ELR (cell line): ENCODE results near the gene SERHL2.
"Not testable (repeated sequence)": the region's sequence is repeated elsewhere in the genome, so short reads cannot be mapped to it uniquely, and the experiment has no call there.

Experiments
- DNase-seq: peaks from one replicate; pipeline ENCODE4 v3.0.0-alpha.2; 2015; ENCODE audit warnings: low read depth

SERHL2 gene

DNA sequence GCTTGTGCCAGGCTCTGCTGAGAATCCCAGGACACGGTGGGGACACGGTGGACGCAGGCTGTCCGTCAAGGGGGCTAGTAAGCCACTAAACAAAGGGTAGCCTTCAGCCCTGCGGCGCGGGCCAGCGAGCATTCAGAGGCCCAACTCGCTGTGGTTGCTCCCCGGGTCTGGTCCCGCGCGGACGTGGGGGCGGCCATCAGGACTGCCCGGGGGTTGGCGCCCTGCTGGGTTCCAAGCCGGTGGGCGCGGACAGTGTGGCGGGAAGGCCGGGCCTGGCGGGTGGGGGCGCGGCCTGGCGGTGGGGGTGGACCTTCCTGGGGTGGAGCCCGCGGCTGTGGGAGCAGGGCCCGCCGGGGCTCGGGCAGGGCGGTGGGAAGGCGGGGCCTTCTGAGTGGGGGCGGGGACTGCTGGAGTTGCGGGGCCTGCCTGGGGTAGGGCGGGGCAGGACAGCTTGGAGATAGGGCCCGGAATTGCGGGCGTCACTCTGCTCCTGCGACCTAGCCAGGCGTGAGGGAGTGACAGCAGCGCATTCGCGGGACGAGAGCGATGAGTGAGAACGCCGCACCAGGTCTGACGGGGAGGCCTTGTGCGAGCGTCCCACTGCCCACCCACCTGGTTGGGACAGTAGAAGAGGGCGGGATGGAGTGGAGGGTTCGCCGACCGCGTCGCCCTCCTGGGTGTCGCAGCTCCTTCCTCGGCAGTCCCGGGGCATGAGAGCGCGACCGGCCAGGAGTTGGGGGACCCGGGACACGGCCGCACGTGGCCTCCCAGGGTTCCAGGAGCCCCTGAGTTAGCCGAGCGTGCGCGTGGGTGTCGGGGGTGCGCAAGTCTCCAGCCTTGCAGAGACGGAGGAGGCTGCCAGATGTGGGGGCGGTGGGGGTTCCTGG lies at the start of gene SERHL2:
TSS of gene SERHL2 (plus strand) at position 482 of the 887 bp plus-strand sequence. CDS start at position 547, 65 bp downstream.
- peak; percentile 82 for DNase-seq

DNA sequence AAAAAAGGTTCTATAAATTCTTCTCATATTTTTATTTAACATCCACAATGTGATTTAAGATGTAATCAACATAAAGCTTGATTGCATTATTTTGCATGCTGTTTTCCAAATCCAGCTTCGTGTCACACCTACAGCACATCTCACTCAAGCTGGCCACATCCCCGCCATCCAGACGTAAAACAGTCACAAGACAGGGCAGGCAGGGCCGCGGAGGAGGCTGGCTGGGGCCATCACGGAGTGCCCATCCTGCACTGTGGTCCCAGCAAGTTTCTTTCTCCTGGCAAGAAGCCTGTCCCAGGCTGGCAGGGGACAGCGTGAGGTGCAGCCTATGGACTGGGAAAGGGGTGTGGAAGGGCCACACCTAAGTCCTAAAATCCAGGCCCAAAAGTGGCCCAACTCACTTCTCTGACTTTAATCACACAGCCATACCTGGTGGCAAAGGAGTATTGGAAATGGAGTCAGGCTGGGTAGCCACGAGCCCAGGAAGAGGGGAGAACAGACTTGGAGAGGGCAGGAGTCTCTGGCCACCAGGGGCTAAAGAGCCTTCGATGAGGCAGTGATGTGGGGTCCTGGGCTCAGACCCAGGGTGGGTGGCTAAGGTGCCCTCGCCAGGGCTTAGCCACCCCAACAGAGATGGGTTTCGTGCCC lies 45.3 kb upstream of the SERHL2 start:
- not testable (repeated sequence) for DNase-seq

GRCh38 chr22:42508975-42509364 lies 44.8 kb upstream of the SERHL2 start:
- not testable (repeated sequence) for DNase-seq

DNA sequence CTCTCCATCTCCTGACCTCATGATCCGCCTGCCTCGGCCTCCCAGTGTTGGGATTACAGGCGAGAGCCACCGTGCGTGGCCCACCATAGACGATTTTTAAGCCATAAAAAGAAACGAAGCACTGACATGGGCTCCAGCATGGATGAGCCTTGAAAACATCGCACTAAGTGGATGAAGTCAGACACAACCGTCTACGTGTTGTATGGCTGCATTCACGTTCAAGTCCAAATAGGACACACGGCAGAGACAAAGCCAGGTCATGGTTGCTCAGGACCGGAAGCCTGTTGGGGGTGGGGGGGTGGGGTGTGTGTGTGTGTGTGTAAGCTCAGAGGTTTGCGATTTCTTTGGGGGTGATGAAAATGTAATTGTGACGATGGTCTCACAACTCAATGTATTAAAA lies 44.2 kb upstream of the SERHL2 start:
- no peak for DNase-seq

GRCh38 chr22:42511401-42511891 lies 42.3 kb upstream of the SERHL2 start:
- no peak for DNase-seq

DNA sequence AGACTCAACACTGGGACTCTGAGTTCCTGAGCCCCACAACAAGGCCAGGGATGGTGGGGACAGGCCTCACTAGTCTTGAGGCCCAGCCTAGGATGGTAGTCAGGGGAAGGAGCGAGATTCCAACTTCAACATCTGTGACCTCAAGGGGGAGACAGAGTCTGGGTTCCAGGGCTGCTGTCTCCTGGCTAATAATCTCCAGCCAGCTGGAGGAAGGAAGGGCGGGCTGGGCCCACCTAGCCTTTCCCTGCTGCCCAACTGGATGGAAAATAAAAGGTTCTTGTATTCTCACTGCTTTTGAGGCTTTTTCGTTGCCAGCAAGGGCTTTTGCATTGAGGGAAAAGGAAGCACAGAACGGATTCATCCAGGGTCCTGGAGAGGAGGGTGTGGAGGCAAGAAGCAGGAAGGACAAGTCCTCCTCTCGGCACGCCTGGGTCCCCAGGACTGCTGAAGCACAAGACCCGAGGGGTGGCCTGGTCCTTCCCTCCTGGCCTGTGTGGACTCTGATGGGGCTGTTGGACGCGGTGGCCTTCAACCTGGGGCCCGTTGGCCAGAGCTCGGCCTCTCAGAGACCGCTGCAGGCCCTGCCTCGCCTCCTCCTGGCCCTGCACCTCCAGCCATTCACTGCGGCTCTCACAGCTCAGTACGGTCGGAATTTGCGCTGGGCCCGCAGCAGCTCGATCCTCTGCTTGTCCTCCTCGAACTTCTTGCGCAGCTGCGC lies 41.3 kb upstream of the SERHL2 start:
- DNase-seq, result peak; percentile 49

DNA sequence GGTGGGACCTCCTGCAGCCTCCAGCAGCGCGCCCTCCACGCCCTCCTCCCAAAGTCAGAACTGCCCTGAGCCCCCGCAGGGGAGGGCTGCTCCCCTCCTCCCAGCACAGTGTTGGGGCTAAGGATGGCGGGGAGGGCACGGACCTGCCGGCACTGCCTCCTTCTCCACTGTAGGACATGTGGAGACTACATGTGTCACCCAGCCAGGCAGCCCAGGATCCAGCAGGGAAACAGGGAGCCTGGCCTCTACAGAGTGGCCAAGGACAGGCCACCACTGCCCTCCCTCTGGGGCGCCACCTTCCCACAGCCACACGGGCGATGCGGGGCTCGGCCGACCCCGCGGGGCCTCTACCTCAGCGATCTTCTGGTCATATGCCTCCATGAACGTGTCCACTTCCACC lies 39.4 kb upstream of the SERHL2 start:
- DNase-seq, result not testable (repeated sequence)

GRCh38 chr22:42515304-42515703 lies 38.5 kb upstream of the SERHL2 start:
- DNase-seq, result not testable (repeated sequence)

GRCh38 chr22:42515896-42516295 lies 37.9 kb upstream of the SERHL2 start:
- no peak for DNase-seq

- DNase-seq, result not testable (repeated sequence)
Observed at GRCh38 chr22:42517103-42517502, 36.7 kb upstream of the SERHL2 start.

DNA sequence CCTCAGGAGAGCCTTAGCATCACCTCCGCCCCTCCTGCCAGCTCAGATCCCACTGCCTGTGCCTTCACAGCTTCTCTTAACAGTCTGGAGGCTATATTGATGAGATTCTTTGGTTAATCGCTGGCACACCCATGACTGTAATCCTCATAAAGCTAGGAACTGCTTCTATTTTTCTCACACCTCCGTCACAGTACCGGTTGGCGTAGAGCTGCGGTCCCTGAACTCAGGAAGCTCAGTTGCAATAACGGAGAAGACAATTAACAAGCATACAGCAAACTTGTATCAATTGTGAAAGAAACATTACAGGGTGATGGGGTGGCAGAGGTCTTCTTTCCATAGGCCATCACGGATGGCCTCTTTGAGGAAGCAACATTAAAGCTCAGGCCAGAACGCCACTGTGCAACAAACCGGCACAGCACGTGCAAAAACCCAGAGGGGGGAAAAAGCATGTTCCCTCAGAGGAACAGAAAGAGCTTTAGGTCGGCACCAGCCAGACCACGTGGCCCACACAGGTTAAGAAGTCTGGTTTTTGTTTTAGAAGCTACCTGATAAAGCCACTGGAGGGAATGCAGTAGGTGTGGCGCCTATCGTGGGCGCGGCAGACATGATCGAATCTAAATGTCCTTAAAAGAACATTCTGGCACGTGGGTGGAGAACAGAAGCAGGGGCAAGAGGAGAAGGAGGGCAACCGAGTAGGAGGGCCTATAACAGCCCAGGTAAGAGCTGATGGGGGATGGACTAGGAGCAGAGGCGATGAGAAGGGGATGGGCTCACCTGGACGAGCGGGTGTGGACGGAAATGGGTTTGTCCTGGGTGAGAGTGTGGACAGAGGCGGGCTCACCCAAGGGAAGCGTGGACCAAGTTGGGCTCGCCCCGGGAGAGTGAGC lies 34.9 kb upstream of the SERHL2 start:
- DNase-seq, result not testable (repeated sequence)

DNA sequence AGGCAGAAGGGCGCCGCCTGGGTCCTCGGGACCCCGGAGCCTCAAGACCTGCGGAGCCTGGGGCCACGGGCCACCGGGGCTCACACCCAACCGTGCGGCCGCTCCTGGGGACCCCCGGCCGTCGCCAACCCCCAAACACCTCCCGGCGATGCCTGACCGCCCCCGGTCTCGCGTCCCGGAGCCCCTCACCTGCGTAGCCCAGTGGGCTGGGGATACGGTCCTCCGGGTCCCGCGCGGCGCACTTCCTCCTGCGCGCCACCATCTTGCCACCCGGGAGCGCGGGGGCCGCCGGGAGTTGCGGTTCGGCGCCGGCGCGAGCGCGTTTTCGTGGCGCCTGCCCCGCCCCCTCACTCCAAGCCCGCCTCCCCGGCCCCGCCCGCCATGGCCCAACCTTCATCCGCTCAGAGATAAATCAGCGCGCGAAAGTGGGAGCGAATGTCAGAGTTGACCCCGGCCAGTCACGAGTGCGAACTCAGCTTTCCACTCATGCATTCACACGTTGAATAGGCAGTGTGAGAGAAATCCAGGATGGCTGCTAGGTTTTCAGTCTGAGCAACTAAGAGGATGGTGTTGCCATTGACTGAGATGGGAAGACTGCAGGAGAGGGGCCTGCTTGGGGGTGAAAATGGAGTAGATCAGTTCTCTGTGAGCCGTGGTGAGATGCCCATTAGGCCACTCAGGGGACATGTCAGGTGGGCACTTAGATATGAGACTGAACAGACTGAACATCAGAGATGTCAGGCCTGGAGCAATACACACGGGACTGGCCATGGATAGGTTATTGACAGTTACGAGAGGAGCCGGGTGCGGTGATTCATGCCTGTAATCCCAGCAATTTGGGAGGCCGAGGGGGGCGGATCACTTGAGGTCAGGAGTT lies 34.0 kb upstream of the SERHL2 start, which contains the start of gene RRP7A:
TSS of gene RRP7A (minus strand) at position 272 of the 877 bp plus-strand sequence. CDS start at position 262, 10 bp downstream.
- peak; percentile 77 for DNase-seq

DNA sequence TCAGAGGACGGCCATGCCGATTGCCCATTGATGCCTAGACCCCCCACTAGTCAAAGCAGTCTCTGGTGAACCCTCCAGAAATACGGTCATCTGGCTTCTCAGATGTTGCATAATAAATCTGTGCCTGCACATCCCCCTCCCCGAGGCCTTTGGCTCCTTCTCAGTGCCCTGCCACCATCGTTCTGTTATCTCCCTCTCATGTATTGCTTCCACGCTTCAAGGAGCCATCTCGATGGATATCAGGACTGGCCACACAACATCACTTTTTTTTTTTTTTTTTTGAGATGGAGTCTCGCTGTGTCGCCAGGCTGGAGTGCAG lies 32.6 kb upstream of the SERHL2 start:
- DNase-seq, result no peak

- DNase-seq, result no peak
Observed at GRCh38 chr22:42522546-42522945, 31.2 kb upstream of the SERHL2 start.

GRCh38 chr22:42528591-42529307 lies 25.0 kb upstream of the SERHL2 start:
- DNase-seq, result no peak

- DNase-seq, result not testable (repeated sequence)
Observed at GRCh38 chr22:42529435-42529834, 24.3 kb upstream of the SERHL2 start.

DNA sequence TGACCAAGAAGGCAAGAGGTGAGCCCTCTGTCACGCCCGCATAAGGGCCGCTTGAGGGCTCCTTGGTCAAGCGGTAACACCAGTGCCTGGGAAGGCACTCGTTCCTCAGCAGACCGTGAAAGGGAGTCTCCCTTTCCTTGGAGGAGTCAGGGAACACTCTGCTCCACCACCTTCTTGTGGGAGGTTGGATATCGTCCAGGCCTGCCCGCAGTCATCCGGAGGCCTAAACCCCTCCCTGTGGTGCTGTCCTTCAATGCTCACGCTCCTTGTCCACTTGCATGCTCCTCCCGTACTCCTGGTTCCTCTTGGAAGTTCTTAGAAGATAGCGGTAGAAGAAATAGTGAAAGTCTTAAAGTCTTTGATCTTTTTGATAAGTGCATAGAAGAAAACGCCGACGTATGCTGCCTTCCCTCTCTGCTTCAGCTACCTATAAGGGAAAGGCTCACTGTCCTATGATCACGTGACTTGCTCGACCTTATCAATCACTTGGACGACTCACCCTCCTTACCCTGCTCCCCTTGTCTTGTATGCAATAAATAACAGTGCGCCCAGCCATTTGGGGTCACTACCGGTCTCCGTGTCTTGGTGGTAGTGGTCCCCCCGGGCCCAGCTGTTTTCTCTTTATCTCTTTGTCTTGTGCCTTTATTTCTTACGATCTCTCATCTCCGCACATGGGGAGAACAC lies 22.2 kb upstream of the SERHL2 start:
- DNase-seq, result not testable (repeated sequence)

DNA sequence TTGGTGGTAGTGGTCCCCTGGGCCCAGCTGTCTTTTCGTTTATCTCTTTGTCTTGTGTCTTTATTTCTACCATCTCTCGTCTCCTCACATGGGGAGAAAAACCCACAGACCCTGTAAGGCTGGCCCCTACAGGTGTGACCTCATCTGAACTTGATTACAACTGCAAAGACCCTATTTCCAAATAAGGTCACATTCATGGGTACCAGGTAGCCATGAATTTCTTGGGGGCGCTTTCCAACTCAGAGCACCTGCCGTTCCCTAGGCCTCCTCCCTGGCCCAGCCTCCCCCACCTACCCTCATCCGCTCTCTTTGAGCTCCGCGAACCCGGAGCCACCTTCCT lies 20.1 kb upstream of the SERHL2 start:
- no peak for DNase-seq

DNA sequence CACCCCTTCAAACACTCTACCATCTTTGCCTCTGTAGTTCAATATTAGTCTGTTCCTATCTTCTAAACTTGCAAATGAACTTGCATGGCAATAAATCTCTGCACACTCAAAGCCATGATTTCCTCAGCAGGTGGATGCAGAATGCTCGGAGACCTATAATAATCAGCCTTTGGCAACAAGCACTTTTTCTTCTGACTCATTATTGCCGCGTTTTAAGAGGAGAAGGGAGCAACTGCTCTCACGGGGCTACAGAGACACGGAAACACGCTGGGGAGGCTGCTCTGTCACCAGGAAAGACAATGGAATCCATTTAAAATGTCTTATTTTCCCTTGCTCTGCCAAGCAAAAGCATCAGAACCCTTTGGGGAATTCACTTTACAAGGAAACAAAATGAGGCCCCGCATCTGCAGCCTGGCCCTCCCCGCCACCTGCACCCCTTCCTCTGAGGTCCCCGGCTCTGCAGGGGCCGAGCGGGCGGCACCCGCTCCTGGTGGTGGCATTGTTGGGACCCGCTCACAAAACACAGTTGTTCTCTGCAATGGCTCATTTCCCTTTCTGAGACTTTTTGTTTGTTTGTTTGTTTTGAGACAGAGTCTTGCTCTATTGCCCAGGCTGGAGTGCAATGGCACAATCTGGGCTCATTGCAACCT lies 18.5 kb upstream of the SERHL2 start:
- DNase-seq, result not testable (repeated sequence)
